ENCODE measurements around the gene TXNDC17. TPM values are rescaled to one million over a fixed set of nuclear protein-coding genes. Genes with fewer than 3 reads are reported as not detected.
A peak's percentile ranks its signal among the peaks of the same experiment; 100 is the strongest.

TXNDC17 gene
- total RNA-seq, 1 donor from 2014 or later, result 53.2 TPM

DNA sequence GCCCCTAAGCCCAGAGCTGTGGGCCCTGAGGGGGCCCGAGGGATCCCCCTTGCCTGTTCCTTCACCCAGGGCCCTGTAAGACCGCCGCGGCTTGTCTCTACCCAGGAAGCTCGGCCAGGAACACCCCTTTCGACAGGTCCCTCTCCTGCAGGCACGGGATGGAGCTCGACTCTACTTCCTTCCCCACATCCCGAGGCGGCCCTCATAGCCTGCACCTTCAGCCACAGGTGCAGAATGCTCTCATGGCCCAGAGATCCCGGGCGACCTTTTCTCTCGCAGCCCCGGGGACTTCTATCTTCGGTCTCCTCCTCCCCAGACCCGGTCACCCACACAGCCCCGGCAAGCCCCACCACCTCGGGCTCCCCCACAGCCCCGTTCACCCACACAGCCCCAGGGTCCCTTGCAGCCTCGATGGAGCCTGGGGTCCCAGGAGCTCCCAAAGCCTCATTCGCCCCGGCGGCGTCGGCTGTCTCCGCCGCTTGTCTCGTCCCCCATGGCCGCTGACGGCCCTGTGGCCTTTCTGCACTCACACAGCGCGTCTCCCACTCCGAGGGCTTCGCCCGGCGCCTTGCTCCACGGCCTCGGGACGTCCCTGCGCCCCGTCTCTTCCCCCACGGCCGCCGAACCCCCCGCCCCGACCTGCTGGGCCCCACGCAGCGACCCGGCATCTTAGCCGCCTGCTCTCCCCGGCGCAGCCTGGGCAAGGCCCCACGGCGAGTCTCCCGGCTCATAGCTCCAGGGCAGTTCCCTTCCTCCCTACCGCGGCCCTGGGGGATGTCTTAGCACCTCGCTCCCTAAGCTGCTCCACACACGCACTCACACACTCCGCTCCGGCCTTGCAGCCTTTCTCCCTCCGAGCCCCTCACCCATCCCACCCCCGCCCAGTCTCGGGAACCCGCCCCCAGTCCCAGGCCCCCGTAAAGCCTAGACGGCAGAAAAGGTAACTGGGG, 999 bp upstream of the TXNDC17 start:
- intact Hi-C loops (cut with micrococcal nuclease), result no loop called here
- Histone ChIP-seq H3K4me1 (peaks cover 43% of the 10 kb centered on the region), H3K36me3 (peaks cover 27% of the 10 kb centered on the region), H3K4me3 (peak overlapping the region; percentile 99), H3K27ac (replicated peaks) (peak overlapping the region; percentile 95), H3K27me3 (ENCODE audit: low read depth) (no peaks in the 10 kb centered on the region), H3K9me3 (replicated peaks) (no peaks in the 10 kb centered on the region)
- DNase-seq, result no peak
- TF ChIP-seq, protein P1, sequence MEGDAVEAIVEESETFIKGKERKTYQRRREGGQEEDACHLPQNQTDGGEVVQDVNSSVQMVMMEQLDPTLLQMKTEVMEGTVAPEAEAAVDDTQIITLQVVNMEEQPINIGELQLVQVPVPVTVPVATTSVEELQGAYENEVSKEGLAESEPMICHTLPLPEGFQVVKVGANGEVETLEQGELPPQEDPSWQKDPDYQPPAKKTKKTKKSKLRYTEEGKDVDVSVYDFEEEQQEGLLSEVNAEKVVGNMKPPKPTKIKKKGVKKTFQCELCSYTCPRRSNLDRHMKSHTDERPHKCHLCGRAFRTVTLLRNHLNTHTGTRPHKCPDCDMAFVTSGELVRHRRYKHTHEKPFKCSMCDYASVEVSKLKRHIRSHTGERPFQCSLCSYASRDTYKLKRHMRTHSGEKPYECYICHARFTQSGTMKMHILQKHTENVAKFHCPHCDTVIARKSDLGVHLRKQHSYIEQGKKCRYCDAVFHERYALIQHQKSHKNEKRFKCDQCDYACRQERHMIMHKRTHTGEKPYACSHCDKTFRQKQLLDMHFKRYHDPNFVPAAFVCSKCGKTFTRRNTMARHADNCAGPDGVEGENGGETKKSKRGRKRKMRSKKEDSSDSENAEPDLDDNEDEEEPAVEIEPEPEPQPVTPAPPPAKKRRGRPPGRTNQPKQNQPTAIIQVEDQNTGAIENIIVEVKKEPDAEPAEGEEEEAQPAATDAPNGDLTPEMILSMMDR (IDR thresholded peaks at IDR 0.05; ENCODE audit: borderline replicate concordance), result no peak

DNA sequence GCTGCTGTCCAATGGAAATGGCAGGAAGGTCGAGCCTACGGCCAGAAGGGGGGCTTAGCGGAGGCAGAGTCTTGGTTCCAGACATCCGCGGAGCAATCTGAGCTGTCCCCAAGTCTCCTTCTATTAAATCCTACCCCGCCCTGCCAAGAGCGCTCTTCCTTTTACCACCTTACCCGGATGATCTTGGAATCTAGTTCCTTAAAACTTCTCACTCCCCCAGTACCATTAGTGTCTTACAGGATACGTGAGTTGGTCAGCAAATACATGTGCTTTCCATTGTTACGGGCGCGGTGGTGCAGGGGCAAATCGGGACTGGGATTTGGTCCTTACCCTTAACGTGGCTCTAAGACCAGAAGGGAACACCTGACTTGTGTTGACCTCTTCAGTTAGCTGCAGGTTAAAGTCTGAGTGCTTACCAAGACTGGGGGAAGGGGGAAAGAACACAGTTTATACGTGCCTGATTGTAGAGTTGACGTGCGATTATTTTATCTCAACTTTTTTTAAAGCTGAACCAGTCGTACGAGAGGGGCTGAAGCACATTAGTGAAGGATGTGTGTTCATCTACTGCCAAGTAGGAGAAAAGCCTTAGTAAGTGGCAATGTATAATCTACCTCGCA, 495 bp downstream of the TXNDC17 start:
- TF ChIP-seq, protein P1 (IDR thresholded peaks at IDR 0.05; ENCODE audit: borderline replicate concordance), result no peak
- H3K27ac ChIP-seq (replicated peaks), result peak overlapping the region; percentile 95
- no peak for DNase-seq
- peaks cover 33% of the 10 kb centered on the region for H3K36me3 ChIP-seq
- no peaks in the 10 kb centered on the region for H3K27me3 ChIP-seq (ENCODE audit: low read depth)
- peak overlapping the region; percentile 99 for H3K4me3 ChIP-seq
- H3K9me3 ChIP-seq (replicated peaks), result no peaks in the 10 kb centered on the region
- peaks cover 48% of the 10 kb centered on the region for H3K4me1 ChIP-seq
- intact Hi-C loops (cut with micrococcal nuclease), result no loop called here

DNA sequence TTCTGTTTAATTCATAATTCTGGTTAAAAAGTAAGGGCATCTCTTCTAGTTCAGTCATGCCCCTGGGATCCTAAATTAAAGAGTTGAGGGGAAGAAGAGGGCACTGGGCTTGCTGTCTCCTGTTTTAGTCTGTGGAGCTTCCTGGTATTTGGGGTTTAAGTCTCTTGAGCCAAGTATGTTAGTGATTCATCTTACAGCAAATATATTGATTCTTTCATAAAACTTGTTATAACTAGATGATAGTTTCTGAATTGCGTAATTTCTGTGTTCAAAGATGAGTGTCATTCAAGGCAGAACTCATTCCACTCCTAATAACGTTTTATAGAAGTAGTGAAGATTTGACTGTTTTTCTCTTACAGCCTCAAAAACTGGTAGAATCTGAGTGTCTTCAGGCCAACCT, 1.7 kb downstream of the TXNDC17 start:
- Histone ChIP-seq H3K27me3 (ENCODE audit: low read depth) (no peaks in the 10 kb centered on the region), H3K4me3 (no peak overlapping the region), H3K9me3 (replicated peaks) (no peaks in the 10 kb centered on the region), H3K36me3 (peaks cover 35% of the 10 kb centered on the region), H3K27ac (replicated peaks) (no peak overlapping the region), H3K4me1 (peaks cover 60% of the 10 kb centered on the region)
- TF ChIP-seq, protein P1 (IDR thresholded peaks at IDR 0.05; ENCODE audit: borderline replicate concordance), result no peak
- DNase-seq, result no peak
- intact Hi-C loops (cut with micrococcal nuclease), result no loop called here

DNA sequence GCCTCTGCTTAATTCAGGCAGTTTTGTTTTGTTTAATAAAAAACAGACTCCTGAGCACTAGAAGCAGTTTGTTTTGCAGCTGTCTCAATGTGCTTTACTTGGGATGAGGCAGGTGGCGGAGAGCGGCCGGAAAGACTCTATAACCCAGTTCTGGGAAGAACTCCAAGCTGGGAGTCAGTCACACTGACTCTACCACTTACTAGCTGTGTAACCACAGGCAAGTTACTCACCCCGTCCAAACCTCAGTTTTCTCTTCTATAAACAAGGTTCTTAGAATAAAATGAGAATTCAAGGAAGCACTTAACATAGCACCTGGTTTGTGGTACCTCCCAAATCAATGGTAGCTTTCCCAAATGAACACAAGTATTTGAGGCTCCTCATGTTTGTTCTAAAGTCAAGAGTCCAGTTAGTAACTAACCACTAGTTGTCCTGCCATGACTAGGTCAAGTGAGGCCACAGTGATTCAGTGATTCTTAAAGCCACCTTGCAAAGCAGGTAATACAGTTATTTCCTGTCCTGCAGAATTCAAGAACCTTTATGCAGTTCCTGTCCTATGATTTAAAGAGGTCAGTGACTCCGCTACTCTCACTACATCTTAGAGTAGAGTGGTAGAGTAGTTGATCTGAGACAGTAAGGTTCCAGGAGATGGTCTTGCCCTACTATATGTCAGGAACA, 2.7 kb downstream of the TXNDC17 start:
- DNase-seq, result no peak
- Histone ChIP-seq H3K4me1 (peaks cover 58% of the 10 kb centered on the region), H3K27me3 (ENCODE audit: low read depth) (no peaks in the 10 kb centered on the region), H3K36me3 (peaks cover 45% of the 10 kb centered on the region), H3K4me3 (no peak overlapping the region), H3K9me3 (replicated peaks) (no peaks in the 10 kb centered on the region), H3K27ac (replicated peaks) (no peak overlapping the region)
- TF ChIP-seq, protein P1 (IDR thresholded peaks at IDR 0.05; ENCODE audit: borderline replicate concordance), result no peak
- intact Hi-C loops (cut with micrococcal nuclease), result no loop called here

DNA sequence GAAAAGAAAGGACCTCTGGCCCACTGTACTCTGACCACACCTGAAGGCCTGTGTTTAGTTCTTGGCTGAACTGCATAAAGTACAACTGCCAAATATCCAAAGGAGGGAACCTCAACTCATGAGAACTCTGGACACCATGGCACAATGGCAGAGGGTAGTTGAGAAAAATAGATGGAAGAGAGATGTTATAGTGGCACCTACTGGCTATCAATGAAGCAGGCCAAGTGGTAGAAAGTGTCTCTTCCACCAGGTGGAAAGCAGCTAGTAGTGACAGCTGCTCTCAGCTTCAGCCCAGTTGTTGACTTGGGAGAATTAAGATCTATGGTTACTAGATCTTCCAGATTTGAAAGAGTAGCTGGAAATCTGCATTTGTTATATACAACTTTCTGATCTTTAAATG, 7.3 kb downstream of the TXNDC17 start:
- DNase-seq, result no peak
- Histone ChIP-seq H3K36me3 (peaks cover 49% of the 10 kb centered on the region), H3K9me3 (replicated peaks) (no peaks in the 10 kb centered on the region), H3K4me3 (no peak overlapping the region), H3K4me1 (peaks cover 56% of the 10 kb centered on the region), H3K27ac (replicated peaks) (no peak overlapping the region), H3K27me3 (ENCODE audit: low read depth) (peaks cover 12% of the 10 kb centered on the region)
- TF ChIP-seq, protein P1 (IDR thresholded peaks at IDR 0.05; ENCODE audit: borderline replicate concordance), result no peak
- intact Hi-C loops (cut with micrococcal nuclease), result no loop called here
